ENCODE data around the gene PER1. TPM values are rescaled to one million over a fixed set of nuclear protein-coding genes. Genes with fewer than 3 reads are reported as not detected.

Gene PER1
- total and polyA plus RNA-seq, 2 of the 13 experiments (the other 11 are each of a cell fraction or from before 2014, with no cell fraction given): 2.6 to 3.6 TPM

DNA sequence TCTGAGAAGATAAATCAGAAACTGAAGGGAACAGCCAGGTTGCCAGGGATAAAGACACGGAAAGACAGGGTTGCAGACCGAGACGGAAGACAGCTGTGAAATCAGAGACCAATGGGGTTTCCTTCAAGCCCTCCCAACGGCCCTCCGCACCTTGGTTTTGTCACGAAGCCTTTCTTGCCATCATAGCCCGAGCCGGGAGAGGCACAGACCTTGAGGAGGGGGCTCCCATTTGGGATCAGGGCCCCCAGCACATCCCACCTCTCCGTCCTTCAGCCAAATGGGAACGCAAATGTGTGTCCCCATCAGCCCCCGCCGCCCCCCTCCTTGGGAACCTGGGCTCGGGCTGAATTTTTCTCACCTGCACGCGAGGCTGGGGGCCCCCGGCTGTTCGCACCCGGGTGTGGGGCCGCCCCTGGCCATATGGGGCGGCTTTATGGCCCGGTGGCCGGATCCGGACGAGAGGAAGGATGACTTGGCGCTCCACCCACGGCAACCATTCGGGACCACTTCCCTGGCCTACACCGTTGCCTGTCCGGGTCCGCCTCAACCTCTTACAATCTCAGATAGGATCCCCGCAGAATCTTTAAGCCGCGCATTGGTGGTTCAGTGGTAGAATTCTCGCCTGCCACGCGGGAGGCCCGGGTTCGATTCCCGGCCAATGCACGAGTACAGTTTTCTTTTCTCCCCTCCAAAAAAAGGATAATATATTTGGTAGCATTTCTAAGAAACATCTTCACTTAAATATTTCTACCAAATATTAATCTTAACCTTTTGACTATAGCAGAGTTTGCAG lies 26.9 kb downstream of the PER1 start (continued):
- TF ChIP-seq NFIC (IDR thresholded peaks at IDR 0.05; ENCODE audit: low read length) (peak; percentile 37; the same call in 1 of the 2 replicates), DNMT1 (CRISPR knock-in tag; IDR thresholded peaks at IDR 0.05) (no peak), SNAI1 (CRISPR knock-in tag; IDR thresholded peaks at IDR 0.05; ENCODE audit: borderline replicate concordance) (no peak), SRF (IDR thresholded peaks at IDR 0.05; ENCODE audit: low read depth, low read length) (no peak), KDM1A (CRISPR knock-in tag; IDR thresholded peaks at IDR 0.05) (no peak), YEATS2 (CRISPR knock-in tag; IDR thresholded peaks at IDR 0.05; ENCODE audit: borderline replicate concordance) (no peak), ZNF292 (CRISPR knock-in tag; IDR thresholded peaks at IDR 0.05; ENCODE audit: borderline replicate concordance, low read depth) (no peak), ZNF33A (CRISPR knock-in tag; IDR thresholded peaks at IDR 0.05; ENCODE audit: borderline replicate concordance) (no peak), TRIM24 (CRISPR knock-in tag; IDR thresholded peaks at IDR 0.05) (no peak), CHD4 (IDR thresholded peaks at IDR 0.05; ENCODE audit: borderline replicate concordance, low read length) (no peak; the same call in 1 of the 2 replicates), ZFY (CRISPR knock-in tag; IDR thresholded peaks at IDR 0.05) (peak; percentile 37; the same call in 1 of the 2 replicates), NBN (conservative IDR thresholded peaks at IDR 0.05) (no peak), ZNF598 (CRISPR knock-in tag; IDR thresholded peaks at IDR 0.05; ENCODE audit: borderline replicate concordance) (no peak), KDM6A (CRISPR knock-in tag; IDR thresholded peaks at IDR 0.05; ENCODE audit: low read depth) (no peak)
- TF ChIP-seq, protein P1, sequence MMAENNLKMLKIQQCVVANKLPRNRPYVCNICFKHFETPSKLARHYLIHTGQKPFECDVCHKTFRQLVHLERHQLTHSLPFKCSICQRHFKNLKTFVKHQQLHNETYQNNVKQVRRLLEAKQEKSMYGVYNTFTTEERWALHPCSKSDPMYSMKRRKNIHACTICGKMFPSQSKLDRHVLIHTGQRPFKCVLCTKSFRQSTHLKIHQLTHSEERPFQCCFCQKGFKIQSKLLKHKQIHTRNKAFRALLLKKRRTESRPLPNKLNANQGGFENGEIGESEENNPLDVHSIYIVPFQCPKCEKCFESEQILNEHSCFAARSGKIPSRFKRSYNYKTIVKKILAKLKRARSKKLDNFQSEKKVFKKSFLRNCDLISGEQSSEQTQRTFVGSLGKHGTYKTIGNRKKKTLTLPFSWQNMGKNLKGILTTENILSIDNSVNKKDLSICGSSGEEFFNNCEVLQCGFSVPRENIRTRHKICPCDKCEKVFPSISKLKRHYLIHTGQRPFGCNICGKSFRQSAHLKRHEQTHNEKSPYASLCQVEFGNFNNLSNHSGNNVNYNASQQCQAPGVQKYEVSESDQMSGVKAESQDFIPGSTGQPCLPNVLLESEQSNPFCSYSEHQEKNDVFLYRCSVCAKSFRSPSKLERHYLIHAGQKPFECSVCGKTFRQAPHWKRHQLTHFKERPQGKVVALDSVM (CRISPR knock-in tag; IDR thresholded peaks at IDR 0.05): no peak
- TF ChIP-seq, protein P2, sequence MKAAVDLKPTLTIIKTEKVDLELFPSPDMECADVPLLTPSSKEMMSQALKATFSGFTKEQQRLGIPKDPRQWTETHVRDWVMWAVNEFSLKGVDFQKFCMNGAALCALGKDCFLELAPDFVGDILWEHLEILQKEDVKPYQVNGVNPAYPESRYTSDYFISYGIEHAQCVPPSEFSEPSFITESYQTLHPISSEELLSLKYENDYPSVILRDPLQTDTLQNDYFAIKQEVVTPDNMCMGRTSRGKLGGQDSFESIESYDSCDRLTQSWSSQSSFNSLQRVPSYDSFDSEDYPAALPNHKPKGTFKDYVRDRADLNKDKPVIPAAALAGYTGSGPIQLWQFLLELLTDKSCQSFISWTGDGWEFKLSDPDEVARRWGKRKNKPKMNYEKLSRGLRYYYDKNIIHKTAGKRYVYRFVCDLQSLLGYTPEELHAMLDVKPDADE (CRISPR knock-in tag; IDR thresholded peaks at IDR 0.05): no peak
- TF ChIP-seq, protein P3, sequence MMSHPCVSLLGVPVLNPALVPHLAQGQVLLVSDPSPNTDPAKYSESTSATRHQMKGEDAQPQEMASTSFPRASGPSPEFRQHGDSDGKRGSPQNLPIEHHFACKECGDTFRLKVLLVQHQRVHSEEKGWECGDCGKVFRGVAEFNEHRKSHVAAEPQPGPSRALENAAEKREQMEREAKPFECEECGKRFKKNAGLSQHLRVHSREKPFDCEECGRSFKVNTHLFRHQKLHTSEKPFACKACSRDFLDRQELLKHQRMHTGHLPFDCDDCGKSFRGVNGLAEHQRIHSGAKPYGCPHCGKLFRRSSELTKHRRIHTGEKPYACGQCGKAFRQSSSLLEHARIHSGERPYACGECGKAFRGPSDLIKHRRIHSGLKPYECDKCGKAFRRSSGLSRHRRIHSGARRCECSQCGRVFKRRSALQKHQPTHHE (CRISPR knock-in tag; IDR thresholded peaks at IDR 0.05; ENCODE audit: borderline replicate concordance): no peak
- TF ChIP-seq, protein P4, sequence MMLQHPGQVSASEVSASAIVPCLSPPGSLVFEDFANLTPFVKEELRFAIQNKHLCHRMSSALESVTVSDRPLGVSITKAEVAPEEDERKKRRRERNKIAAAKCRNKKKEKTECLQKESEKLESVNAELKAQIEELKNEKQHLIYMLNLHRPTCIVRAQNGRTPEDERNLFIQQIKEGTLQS (CRISPR knock-in tag; IDR thresholded peaks at IDR 0.05): no peak
- TF ChIP-seq, protein P5, sequence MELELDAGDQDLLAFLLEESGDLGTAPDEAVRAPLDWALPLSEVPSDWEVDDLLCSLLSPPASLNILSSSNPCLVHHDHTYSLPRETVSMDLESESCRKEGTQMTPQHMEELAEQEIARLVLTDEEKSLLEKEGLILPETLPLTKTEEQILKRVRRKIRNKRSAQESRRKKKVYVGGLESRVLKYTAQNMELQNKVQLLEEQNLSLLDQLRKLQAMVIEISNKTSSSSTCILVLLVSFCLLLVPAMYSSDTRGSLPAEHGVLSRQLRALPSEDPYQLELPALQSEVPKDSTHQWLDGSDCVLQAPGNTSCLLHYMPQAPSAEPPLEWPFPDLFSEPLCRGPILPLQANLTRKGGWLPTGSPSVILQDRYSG (CRISPR knock-in tag; IDR thresholded peaks at IDR 0.05): no peak
- TF ChIP-seq, protein P6, sequence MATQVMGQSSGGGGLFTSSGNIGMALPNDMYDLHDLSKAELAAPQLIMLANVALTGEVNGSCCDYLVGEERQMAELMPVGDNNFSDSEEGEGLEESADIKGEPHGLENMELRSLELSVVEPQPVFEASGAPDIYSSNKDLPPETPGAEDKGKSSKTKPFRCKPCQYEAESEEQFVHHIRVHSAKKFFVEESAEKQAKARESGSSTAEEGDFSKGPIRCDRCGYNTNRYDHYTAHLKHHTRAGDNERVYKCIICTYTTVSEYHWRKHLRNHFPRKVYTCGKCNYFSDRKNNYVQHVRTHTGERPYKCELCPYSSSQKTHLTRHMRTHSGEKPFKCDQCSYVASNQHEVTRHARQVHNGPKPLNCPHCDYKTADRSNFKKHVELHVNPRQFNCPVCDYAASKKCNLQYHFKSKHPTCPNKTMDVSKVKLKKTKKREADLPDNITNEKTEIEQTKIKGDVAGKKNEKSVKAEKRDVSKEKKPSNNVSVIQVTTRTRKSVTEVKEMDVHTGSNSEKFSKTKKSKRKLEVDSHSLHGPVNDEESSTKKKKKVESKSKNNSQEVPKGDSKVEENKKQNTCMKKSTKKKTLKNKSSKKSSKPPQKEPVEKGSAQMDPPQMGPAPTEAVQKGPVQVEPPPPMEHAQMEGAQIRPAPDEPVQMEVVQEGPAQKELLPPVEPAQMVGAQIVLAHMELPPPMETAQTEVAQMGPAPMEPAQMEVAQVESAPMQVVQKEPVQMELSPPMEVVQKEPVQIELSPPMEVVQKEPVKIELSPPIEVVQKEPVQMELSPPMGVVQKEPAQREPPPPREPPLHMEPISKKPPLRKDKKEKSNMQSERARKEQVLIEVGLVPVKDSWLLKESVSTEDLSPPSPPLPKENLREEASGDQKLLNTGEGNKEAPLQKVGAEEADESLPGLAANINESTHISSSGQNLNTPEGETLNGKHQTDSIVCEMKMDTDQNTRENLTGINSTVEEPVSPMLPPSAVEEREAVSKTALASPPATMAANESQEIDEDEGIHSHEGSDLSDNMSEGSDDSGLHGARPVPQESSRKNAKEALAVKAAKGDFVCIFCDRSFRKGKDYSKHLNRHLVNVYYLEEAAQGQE (IDR thresholded peaks at IDR 0.05; ENCODE audit: borderline replicate concordance in 1 of 2, low read depth in 1 of 2, low read length in 2 of 2): no peak

Measured in HepG2 (cell line).